SK-N-SH (cell line): ENCODE data around the gene NTN1. TPM values are rescaled to one million over a fixed set of nuclear protein-coding genes. Genes with fewer than 3 reads are reported as not detected.

Source experiments
- CTCF ChIA-PET: fragments of 300-600, 350-600 bp; formaldehyde crosslinking; extraction: SDS; loops from one replicate; lab custom pipeline; 2021; lab: Yijun Ruan, JAX
- POLR2A ChIA-PET: fragments of 350-600 bp; sonication (Branson Sonifier 250); formaldehyde crosslinking; extraction: SDS; loops from one replicate; lab custom pipeline; 2020; ENCODE audit warnings: antibody characterized with exemption, inconsistent platforms; lab: Yijun Ruan, JAX
- DNase-seq: peaks from one replicate; pipeline ENCODE4 v3.0.0; 2012
- H2AFZ ChIP-seq: fragments of 200-600 bp; sonication (generic); 2 replicates; pipeline ENCODE4 v1.8.1; 2016; ENCODE audit warnings: antibody characterized with exemption, mild to moderate bottlenecking, low read depth
- H3F3A ChIP-seq: fragments of 200-600 bp; sonication (generic); replicated peaks from 2 replicates; pipeline ENCODE3; 2016; ENCODE audit warnings: antibody characterized with exemption, mild to moderate bottlenecking; ENCODE audit not compliant: insufficient read depth
- H3K27ac ChIP-seq, 2 experiments: fragments of 200-500 bp in 1 of 2; fragments of 200-600 bp in 1 of 2; sonication (Bioruptor generic) in 1 of 2; sonication (generic), shearing (Covaris generic) in 1 of 2; 2 replicates each; pipeline versions ENCODE4 v1.5.1 to v1.6.1; 2014 to 2016; ENCODE audit warnings: low read depth in 2 of 2, inconsistent platforms in 1 of 2, low read length in 1 of 2, mild to moderate bottlenecking in 1 of 2, mixed read lengths in 1 of 2
- H3K27me3 ChIP-seq: fragments of 200-600 bp; sonication (generic), shearing (Covaris generic); 2 replicates; pipeline ENCODE4 v1.6.1; 2016; ENCODE audit warnings: mixed run types; ENCODE audit not compliant: insufficient read depth
- H3K36me3 ChIP-seq, 2 experiments: fragments of 200-500 bp in 1 of 2; fragments of 200-600 bp in 1 of 2; sonication (Bioruptor generic) in 1 of 2; sonication (generic) in 1 of 2; replicated peaks in 1 of 2; 2 replicates each; pipeline versions ENCODE3 to v1.5.1; 2014 to 2016; ENCODE audit warnings: low read length in 1 of 2, mild to moderate bottlenecking in 1 of 2; ENCODE audit not compliant: insufficient read depth in 2 of 2, control insufficient read depth in 1 of 2
- H3K4me1 ChIP-seq, 2 experiments: fragments of 200-500 bp in 1 of 2; fragments of 200-600 bp in 1 of 2; sonication (Bioruptor generic) in 1 of 2; sonication (generic), shearing (Covaris generic) in 1 of 2; 2 replicates each; pipeline versions ENCODE4 v1.5.1 to v1.6.1; 2014 to 2016; ENCODE audit warnings: low read depth in 1 of 2, low read length in 1 of 2, mixed run types in 1 of 2; ENCODE audit not compliant: insufficient read depth in 2 of 2, control insufficient read depth in 1 of 2
- H3K4me2 ChIP-seq: fragments of 200-600 bp; sonication (generic), shearing (Covaris generic); 2 replicates; pipeline ENCODE4 v1.6.1; 2017; ENCODE audit warnings: mixed run types
- H3K4me3 ChIP-seq, 2 experiments: fragments of 200-500 bp in 1 of 2; fragments of 200-600 bp in 1 of 2; sonication (Bioruptor generic) in 1 of 2; sonication (generic), shearing (Covaris generic) in 1 of 2; 2 replicates each; pipeline versions ENCODE4 v1.5.1 to v1.8.1; 2014 to 2016; ENCODE audit warnings: low read depth in 2 of 2, inconsistent platforms in 1 of 2, low read length in 1 of 2, mild to moderate bottlenecking in 1 of 2, mixed read lengths in 1 of 2, moderate library complexity in 1 of 2
- H3K79me2 ChIP-seq: fragments of 200-600 bp; sonication (generic); 2 replicates; pipeline ENCODE4 v1.8.1; 2017; ENCODE audit warnings: mild to moderate bottlenecking; ENCODE audit not compliant: insufficient read depth
- H3K9ac ChIP-seq: fragments of 200-600 bp; sonication (generic); 2 replicates; pipeline ENCODE4 v1.6.1; 2017; ENCODE audit warnings: mixed run types
- H3K9me2 ChIP-seq: fragments of 200-600 bp; sonication (generic); 2 replicates; pipeline ENCODE4 v1.6.1; 2017; ENCODE audit warnings: mixed run types
- H3K9me3 ChIP-seq: fragments of 200-600 bp; sonication (generic); 2 replicates; pipeline ENCODE4 v1.6.1; 2017; ENCODE audit warnings: mixed run types, mild to moderate bottlenecking, moderate library complexity
- H4K20me1 ChIP-seq: fragments of 200-600 bp; sonication (generic); 2 replicates; pipeline ENCODE4 v1.6.1; 2017; ENCODE audit warnings: mild to moderate bottlenecking, mixed run types; ENCODE audit not compliant: insufficient read depth
- CHD2 ChIP-seq: fragments of 150-350 bp; IDR thresholded peaks from 2 replicates; pipeline ENCODE4 v1.6.1; 2018; ENCODE audit warnings: low read length; ENCODE audit not compliant: partially characterized antibody
- FOXJ3 ChIP-seq: sonication (generic); formaldehyde crosslinking; IDR thresholded peaks from 2 replicates; pipeline ENCODE4 v1.5.1; 2020; ENCODE audit warnings: mild to moderate bottlenecking, missing genetic modification reagents
- FOXM1 ChIP-seq: IDR thresholded peaks from 2 replicates; pipeline ENCODE4 v1.4.0; 2012; ENCODE audit warnings: low read depth, mild to moderate bottlenecking
- JUND ChIP-seq: IDR thresholded peaks from 2 replicates; pipeline ENCODE4 v1.4.0; 2012
- NFIC ChIP-seq: IDR thresholded peaks from 2 replicates; pipeline ENCODE4 v1.4.0; 2012; ENCODE audit warnings: borderline replicate concordance
- RAD21 ChIP-seq: IDR thresholded peaks from 2 replicates; pipeline ENCODE4 v1.6.1; 2012; ENCODE audit warnings: mild to moderate bottlenecking, low read length
- SMC3 ChIP-seq: IDR thresholded peaks from 2 replicates; pipeline ENCODE4 v1.6.1; 2012; ENCODE audit warnings: low read depth, low read length, improper control_type of control experiment
- WGBS: methylation state at CpG from one replicate; pipeline ENCODE4 v1.1.6; 2017; ENCODE audit warnings: low lambda C conversion rate; 5-methylcytosine and 5-hydroxymethylcytosine counted together
- polyA plus RNA-seq, 3 experiments: library from polyadenylated mRNA; depleted of rRNA; stranded (reverse); fragments of >200 nt; gene quantifications; 2 replicates each; pipeline ENCODE4 v1.2.3, GENCODE V29; 2012
- TF ChIP-seq, protein P1 (sequence below): IDR thresholded peaks from 2 replicates; pipeline ENCODE4 v1.4.0; 2012; ENCODE audit warnings: low read depth
- TF ChIP-seq, protein P2 (sequence below): fragments of 150-350 bp; IDR thresholded peaks from 2 replicates; pipeline ENCODE4 v1.6.1; 2017; ENCODE audit warnings: antibody characterized with exemption, low read length, low read depth, borderline replicate concordance
- TF ChIP-seq, protein P3 (sequence below): IDR thresholded peaks from 2 replicates; pipeline ENCODE4 v1.6.1; 2012; ENCODE audit warnings: mild to moderate bottlenecking, low read depth, low read length, moderate library complexity
- TF ChIP-seq, protein P4 (sequence below): IDR thresholded peaks from 2 replicates; pipeline ENCODE4 v1.4.0; 2012; ENCODE audit warnings: low read depth, borderline replicate concordance

NTN1 gene
- polyA plus RNA-seq, 1 of the 3 experiments (the other 2 are of a cell fraction), result 0.05 TPM

DNA sequence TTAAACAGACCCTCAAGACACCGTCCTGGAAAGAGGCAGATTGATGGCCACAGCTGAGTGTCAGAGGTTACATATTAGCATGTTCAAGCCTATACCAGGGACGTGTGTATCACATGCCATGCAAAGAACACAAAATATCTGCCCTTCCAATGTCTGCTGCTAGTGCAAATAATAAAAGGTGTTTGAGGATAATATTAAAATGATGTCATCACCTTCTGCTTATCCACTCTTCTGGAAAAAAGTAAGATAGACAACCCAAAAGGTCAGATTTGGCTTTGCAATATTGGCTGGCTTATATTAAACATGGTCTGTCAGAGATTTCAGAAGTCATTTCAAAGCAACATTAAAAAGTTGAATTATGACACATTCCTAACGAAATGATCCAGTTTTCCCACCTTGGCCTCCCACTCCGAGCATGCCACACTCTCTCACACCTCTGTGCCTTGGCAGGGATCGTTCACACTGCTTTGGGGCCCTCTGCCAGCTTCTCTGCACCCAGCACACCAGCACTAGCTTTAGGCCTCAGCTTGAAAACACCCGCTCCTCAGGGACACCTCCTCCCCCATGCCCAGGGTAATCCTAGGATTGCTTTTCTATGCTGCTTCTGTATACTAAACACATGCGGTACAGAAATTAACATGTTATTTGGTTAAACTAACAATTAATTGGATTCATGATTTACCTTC is 248.2 kb downstream of the NTN1 start:
- POLR2A ChIA-PET, result no interaction called here
- CTCF ChIA-PET, result no interaction called here

DNA sequence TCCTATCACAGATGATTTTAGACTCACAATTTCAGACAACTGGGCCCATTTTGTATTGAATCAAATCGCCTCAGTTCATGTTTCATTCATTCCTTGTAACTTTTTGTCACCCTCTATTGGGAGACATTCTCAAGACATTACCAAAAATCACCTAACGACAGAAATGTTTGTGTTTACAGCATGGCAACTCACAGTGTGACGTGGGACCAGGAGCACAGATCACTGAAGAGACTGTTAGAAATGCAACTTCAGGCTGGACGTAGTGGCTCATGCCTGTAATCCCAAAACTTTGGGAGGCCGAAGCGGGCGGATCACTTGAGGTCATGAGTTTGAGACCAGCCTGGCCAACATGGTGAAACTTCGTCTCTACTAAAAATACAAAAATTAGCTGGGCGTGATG is 249.6 kb downstream of the NTN1 start:
- POLR2A ChIA-PET, result no interaction called here
- H3K9me2 ChIP-seq, result no peaks in the 10 kb centered on the region
- no peaks in the 10 kb centered on the region for H3F3A ChIP-seq
- TF ChIP-seq FOXM1, result no peak
- TF ChIP-seq, protein P1, sequence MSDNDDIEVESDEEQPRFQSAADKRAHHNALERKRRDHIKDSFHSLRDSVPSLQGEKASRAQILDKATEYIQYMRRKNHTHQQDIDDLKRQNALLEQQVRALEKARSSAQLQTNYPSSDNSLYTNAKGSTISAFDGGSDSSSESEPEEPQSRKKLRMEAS, result no peak
- TF ChIP-seq FOXJ3 (CRISPR knock-in tag), result no peak
- TF ChIP-seq SMC3, result no peak
- TF ChIP-seq NFIC, result no peak
- TF ChIP-seq CHD2, result no peak
- TF ChIP-seq, protein P2, sequence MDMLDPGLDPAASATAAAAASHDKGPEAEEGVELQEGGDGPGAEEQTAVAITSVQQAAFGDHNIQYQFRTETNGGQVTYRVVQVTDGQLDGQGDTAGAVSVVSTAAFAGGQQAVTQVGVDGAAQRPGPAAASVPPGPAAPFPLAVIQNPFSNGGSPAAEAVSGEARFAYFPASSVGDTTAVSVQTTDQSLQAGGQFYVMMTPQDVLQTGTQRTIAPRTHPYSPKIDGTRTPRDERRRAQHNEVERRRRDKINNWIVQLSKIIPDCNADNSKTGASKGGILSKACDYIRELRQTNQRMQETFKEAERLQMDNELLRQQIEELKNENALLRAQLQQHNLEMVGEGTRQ, result no peak
- TF ChIP-seq, protein P3, sequence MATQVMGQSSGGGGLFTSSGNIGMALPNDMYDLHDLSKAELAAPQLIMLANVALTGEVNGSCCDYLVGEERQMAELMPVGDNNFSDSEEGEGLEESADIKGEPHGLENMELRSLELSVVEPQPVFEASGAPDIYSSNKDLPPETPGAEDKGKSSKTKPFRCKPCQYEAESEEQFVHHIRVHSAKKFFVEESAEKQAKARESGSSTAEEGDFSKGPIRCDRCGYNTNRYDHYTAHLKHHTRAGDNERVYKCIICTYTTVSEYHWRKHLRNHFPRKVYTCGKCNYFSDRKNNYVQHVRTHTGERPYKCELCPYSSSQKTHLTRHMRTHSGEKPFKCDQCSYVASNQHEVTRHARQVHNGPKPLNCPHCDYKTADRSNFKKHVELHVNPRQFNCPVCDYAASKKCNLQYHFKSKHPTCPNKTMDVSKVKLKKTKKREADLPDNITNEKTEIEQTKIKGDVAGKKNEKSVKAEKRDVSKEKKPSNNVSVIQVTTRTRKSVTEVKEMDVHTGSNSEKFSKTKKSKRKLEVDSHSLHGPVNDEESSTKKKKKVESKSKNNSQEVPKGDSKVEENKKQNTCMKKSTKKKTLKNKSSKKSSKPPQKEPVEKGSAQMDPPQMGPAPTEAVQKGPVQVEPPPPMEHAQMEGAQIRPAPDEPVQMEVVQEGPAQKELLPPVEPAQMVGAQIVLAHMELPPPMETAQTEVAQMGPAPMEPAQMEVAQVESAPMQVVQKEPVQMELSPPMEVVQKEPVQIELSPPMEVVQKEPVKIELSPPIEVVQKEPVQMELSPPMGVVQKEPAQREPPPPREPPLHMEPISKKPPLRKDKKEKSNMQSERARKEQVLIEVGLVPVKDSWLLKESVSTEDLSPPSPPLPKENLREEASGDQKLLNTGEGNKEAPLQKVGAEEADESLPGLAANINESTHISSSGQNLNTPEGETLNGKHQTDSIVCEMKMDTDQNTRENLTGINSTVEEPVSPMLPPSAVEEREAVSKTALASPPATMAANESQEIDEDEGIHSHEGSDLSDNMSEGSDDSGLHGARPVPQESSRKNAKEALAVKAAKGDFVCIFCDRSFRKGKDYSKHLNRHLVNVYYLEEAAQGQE, result no peak
- no peak for TF ChIP-seq RAD21
- WGBS, result 90% methylated on average over 9 of the region's 9 CpGs
- H3K4me1 ChIP-seq, result no peaks in the 10 kb centered on the region; a peak in 1 of 4 replicates
- no peak overlapping the region for H3K4me2 ChIP-seq
- H3K79me2 ChIP-seq, result no peaks in the 10 kb centered on the region
- H2AFZ ChIP-seq, result no peak overlapping the region
- H3K9me3 ChIP-seq, result no peaks in the 10 kb centered on the region
- no peak overlapping the region for H3K4me3 ChIP-seq
- H3K36me3 ChIP-seq, result no peaks in the 10 kb centered on the region
- no peaks in the 10 kb centered on the region for H4K20me1 ChIP-seq
- CTCF ChIA-PET, result no interaction called here
- no peak overlapping the region for H3K9ac ChIP-seq
- H3K27me3 ChIP-seq, result no peaks in the 10 kb centered on the region
- DNase-seq, result no peak
- no peak overlapping the region for H3K27ac ChIP-seq

More for the DNA sequence above, 248.2 kb downstream of the NTN1 start:
- Histone ChIP-seq H3K79me2 (no peaks in the 10 kb centered on the region), H4K20me1 (no peaks in the 10 kb centered on the region), H3K4me2 (no peak overlapping the region), H3K27ac (no peak overlapping the region), H3K9me3 (no peaks in the 10 kb centered on the region), H3K4me1 (no peaks in the 10 kb centered on the region; a peak in 1 of 4 replicates), H3K4me3 (no peak overlapping the region), H3K27me3 (no peaks in the 10 kb centered on the region), H3K9me2 (no peaks in the 10 kb centered on the region), H2AFZ (no peak overlapping the region), H3K36me3 (no peaks in the 10 kb centered on the region), H3K9ac (no peak overlapping the region)
- DNase-seq, result no peak
- TF ChIP-seq JUND, result no peak
- no peak for TF ChIP-seq CHD2
- TF ChIP-seq, protein P4, sequence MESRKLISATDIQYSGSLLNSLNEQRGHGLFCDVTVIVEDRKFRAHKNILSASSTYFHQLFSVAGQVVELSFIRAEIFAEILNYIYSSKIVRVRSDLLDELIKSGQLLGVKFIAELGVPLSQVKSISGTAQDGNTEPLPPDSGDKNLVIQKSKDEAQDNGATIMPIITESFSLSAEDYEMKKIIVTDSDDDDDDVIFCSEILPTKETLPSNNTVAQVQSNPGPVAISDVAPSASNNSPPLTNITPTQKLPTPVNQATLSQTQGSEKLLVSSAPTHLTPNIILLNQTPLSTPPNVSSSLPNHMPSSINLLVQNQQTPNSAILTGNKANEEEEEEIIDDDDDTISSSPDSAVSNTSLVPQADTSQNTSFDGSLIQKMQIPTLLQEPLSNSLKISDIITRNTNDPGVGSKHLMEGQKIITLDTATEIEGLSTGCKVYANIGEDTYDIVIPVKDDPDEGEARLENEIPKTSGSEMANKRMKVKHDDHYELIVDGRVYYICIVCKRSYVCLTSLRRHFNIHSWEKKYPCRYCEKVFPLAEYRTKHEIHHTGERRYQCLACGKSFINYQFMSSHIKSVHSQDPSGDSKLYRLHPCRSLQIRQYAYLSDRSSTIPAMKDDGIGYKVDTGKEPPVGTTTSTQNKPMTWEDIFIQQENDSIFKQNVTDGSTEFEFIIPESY, result no peak
- TF ChIP-seq, all 33 proteins: peak for 0
- H3F3A ChIP-seq, result no peaks in the 10 kb centered on the region
- WGBS, result 79% methylated on average over 7 of the region's 7 CpGs
